Adipose tissue (tissue), 3 donors: ENCODE results near the gene CIDEB. TPM values are rescaled to one million over a fixed set of nuclear protein-coding genes. Genes with fewer than 3 reads are reported as not detected.
"Not testable (repeated sequence)": the region's sequence is repeated elsewhere in the genome, so short reads cannot be mapped to it uniquely, and the experiment has no call there.

Experiments used
- H3K27ac ChIP-seq: one replicate; pipeline ENCODE4 v1.5.1; 2013; ENCODE audit warnings: low read depth, low read length
- WGBS, 3 donors: extraction: QIAGEN DNeasy Blood & Tissue Kit; methylation state at CpG; one replicate each; pipeline ENCODE4 v1.1.7; 2013; 5-methylcytosine and 5-hydroxymethylcytosine counted together
- polyA plus RNA-seq, 3 donors: library from polyadenylated mRNA; stranded (reverse); fragments of 200-250 nt; gene quantifications; one replicate each; pipeline ENCODE4 v1.2.3, GENCODE V29; 2013
- donor health status: healthy with polysubstance abuse.
- donor health status: Bipolar disorder and iron deficiency.
- donor health status: healthy.

The CIDEB gene, protein sequence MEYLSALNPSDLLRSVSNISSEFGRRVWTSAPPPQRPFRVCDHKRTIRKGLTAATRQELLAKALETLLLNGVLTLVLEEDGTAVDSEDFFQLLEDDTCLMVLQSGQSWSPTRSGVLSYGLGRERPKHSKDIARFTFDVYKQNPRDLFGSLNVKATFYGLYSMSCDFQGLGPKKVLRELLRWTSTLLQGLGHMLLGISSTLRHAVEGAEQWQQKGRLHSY
- polyA plus RNA-seq, result 10 to 100 TPM; 10.3 to 18.0 (median 10.6) TPM

DNA sequence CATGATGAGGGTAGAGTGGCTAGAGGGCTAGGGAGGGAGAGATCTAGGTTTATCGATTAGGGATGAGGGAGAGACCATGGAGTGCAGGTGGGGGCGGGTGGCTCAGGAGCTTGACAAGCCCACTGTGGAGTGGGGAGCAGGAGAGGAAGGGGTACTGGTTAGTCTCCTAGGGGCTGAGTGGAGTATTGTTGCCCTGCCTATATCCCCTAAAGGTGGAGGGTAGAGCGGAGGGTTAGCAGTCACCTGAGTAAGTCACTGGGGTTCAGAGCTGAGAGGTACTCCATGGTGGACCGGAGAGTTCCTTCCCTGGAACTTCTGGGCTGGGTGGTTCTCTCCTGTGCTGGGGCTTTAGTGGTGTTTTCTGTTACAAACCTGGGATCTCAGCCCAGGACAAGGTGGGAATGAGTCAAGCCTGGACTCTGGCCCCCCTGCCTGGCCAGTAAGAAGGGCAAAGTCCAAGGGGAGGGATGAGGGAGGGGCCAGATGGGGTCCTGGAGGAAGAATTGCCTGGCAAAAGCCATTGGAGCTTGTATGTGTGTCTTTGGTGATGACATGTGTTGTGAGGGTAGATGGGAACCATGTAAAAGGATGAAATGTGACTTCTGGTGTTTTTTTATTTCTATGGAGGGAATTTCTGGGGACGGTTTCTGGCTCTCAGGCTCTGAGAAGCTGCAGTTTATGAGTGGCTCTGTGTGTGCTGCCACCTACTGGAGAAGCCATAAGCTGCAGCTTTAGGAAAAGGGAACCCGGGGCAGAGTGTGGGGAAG is at the start of gene CIDEB:
Gene CIDEB (minus strand): TSS at position 403 of the 767 bp plus-strand sequence. CDS start 119 bp downstream, at position 284.
- 41 to 60% (median 60%) methylated on average over 6 of the region's 6 CpGs for WGBS, 3 donors
- no peak within 1 kb of the TSS for H3K27ac ChIP-seq

DNA sequence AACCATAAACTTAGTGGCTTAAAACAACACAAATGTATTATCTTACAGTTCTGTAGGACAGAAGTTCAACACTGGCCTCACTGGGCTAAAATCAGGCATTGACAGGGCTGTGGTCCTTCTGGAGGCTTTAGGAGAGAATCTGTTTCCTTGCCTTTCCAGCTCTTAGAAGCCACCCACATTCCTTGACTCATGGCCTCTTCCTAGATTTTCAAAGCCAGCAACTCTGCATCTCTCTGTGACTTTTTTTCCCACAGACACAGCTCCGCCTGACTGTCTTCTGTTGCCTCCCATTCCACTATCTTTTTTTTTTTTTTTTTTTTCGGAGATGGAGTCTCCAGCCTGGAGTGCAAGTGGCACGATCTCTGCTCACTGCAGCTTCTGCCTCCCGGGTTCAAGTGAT is 48.4 kb upstream of the CIDEB start:
- 85 to 92% (median 86%) methylated on average over 4 of the region's 4 CpGs for WGBS, 3 donors
- H3K27ac ChIP-seq, result no peak overlapping the region

DNA sequence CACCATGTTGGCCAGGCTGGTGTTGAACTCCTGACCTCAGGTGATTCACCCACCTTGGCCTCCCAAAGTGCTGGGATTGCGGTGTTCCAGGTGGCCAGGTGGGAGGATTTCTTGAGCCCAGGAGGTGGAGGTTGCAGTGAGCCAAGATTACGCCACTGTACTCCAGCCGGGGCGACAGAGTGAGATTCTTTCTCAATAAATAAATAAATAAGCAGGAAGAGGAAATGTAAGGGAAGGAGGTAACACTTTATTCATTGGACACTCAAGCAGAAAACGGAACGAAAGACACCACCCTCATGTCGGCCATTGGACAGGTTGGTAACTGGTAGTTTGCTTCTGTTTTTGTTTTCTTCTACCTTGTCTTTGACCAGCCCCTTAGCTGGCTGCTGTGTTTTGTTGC is 47.2 kb upstream of the CIDEB start:
- H3K27ac ChIP-seq, result no peak overlapping the region
- 69 to 89% (median 72%) methylated on average over 7 of the region's 7 CpGs for WGBS, 3 donors

DNA sequence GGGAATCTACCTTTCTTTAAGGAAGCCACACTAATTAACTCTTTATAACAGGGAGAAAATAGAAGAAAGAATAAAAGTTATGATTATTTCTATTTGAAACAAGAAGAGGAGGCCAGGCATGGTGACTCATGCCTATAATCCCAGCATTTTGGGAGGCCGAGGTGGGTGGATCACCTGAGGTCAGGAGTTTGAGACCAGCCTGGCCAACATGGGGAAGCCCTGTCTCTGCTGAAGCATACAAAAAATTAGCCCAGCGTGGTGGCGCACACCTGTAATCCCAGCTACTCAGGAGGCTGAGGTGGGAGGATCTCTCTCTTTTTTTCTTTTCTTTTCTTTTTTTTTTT is 46.7 kb upstream of the CIDEB start:
- 86 to 91% (median 89%) methylated on average over 3 of the region's 3 CpGs for WGBS, 3 donors
- H3K27ac ChIP-seq, result not testable (repeated sequence)

DNA sequence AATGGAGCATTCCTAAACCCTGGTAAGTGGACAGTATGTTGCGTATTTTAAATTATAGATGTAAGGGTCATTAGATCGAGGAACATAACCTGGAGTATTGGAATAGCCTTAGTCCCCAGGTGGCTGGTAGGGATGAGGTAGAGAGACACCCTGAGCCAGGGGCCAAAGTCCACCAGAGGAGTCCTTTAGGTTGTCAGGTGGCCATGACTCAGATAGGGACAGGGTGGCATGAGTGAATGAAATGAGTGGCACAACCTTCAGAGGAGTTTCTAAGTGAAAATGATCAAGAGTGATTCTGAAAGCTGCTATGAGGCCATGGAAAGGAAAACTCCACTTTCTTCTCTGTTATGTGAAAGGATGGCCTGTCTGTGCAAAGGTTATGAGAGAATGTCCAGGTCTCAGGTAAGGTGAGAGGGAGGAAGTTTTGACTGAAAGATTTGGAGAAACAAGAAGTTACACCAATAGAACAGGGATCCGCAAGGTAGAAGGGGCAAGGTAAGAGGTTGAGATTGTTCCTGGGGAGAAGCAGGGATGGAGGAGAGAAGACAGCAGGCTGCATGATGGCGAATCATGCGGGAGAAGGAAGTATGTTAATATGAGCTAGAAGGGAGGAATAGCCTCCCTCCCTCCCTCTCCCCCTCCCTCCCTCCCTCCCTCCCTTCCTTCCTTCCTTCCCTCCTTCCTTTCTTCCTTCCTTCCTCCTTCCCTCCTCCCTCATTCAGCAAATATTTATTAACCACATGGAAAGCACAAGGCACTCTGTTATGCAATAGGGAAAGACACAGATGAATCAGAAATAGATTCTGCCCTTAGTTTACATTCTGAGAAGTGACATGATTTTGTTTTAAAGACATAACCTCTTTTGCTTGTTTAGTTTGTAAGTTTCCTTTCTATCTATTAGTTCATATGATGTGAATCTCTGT is 46.0 kb upstream of the CIDEB start:
- WGBS, 3 donors, result 47 to 88% (median 72%) methylated on average over 4 to 5 of the region's 5 CpGs
- H3K27ac ChIP-seq, result no peak overlapping the region

DNA sequence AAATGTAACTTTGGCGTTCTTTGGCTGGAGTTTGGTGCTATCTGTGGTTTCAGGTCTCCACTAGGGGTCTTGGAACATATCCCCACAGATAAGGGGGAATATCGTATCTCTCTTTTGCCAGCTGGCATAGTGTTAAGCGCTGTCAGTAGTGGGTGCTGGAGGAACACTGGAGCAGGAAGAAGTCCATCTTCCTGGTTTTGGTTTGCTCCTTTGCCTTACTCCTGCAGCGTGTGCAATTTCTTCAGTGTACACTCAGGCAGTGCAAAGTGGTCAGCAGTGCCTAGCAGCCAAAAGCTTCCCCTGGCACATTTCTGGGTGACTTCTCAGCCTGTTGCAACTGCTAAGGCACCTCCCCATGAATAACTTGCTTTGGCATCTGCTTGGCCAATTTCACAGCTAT is 43.7 kb upstream of the CIDEB start:
- no peak overlapping the region for H3K27ac ChIP-seq
- whole genome bisulfite sequencing, 3 donors, result 22 to 28% (median 25%) methylated on average over 4 of the region's 4 CpGs

DNA sequence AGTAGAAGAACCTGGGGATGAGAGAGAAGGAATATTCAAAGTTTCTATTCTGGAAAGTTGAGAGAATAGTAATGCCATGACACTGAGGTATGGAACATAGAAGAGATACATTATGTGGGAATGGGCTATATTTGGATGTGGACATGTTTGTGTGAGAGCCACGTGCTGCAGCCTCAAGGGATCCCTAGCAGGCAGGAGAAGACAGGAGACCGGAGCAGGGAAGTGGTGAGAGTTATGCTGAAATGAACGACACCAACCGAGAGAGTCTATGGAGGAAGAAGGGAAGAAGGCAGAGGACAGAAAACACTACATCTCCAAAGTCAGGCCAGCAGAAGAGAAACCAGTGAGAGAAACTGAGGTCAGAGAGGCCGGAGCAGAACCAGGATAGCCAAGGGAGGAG is 42.0 kb upstream of the CIDEB start:
- 73 to 78% (median 76%) methylated on average over 5 of the region's 5 CpGs for WGBS, 3 donors
- no peak overlapping the region for H3K27ac ChIP-seq

DNA sequence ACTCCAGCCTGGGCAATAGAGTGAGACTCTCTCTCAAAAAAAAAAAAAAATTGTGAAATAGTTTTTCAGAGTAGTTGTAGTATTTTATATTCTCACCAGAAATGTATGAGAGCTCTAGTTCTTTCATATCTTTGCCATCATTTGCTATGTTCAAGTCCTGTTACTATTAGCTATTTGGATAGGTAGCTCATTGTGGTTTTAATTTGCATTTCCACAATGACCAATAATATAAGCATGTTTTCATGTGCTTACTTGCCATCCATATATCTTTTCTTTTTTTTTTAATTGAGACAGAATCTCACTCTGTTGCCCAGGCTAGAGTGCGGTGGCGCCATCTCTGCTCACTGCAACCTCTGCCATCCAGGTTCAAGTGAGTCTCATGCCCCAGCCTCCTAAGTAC is 40.4 kb upstream of the CIDEB start:
- no peak overlapping the region for H3K27ac ChIP-seq
- 93 to 98% (median 97%) methylated on average over 2 of the region's 2 CpGs for WGBS, 3 donors

DNA sequence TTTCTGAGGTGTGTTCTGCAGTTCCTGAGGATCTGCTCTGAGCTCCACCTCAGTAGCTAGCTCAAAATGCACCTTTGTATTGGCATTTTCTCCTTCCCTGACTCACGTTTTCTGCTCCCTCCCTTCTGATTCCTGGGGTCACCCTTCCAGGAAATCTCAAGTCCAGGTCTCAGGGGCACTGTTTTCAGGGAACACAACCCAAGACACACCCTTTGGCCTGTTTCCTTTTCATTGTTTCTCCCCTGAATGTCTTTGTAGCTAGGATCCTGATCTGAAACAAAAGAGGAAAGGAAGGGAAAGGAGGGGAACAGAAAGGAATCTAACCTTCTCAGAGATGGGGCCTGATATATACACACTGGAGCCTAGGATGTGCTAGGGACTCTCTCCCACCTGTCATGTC is 39.4 kb upstream of the CIDEB start:
- no peak overlapping the region for H3K27ac ChIP-seq
- WGBS, 3 donors, result 57 to 72% (median 61%) methylated on average over 1 of the region's 1 CpG

DNA sequence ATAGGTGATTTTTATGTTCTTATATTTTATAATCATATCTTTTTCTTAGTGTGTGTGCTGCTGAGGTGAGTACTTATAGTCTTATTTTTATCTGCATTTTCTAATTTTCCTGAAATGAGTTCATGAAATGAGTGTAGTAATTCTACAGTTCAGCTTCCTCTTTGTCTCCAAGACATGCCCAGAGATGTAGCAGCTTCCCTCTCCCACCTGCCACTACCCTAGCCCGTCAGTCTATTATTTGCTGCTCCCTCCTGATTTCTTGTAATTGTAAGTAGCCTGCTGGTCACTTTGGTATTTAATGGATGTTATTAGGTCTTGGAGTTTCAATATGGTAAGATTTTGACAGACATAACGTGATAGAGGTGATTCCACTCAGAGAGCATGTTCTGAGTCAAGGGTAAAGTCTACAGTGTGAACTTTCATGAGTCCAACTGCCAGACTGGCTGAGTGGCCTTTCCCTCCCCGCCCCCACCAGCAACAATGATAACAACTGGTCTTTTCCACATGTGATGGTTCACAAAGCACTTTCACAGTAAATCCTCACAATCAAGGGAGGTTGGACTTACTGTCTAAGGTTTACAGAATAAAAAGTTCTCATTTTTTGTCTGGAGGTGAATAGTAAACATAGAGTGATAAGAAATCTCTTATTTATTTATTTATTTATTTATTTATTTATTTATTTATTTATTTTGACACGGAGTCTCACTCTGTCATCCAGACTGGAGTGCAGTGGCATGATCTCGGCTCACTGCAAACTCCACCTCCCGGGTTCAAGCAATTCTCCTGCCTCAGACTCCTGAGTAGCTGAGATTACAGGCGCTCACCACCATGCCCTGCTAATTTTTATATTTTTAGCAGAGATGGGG is 36.3 kb upstream of the CIDEB start:
- 61 to 86% (median 80%) methylated on average over 7 of the region's 7 CpGs for WGBS, 3 donors

DNA sequence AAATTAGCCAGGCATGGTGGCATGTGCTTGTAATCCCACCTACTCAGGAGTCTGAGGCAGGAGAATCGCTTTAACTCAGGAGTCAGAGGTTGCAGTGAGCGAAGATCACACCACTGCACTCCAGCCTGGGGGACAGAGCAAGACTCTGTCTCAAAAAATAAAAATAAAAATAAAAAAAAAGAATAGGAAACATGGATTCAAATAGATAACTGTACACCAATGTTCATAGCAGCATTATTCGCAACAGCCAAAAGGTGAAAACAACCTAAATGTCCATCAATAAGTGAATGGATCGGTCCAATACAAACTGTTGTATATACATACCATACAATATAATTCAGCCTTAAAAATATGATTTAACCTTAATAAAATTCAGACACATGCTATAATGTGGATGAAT is 35.1 kb upstream of the CIDEB start:
- WGBS, 3 donors, result 96 to 99% (median 98%) methylated on average over 4 of the region's 4 CpGs

More for the DNA sequence above, 36.3 kb upstream of the CIDEB start:
- H3K27ac ChIP-seq, result no peak overlapping the region

DNA sequence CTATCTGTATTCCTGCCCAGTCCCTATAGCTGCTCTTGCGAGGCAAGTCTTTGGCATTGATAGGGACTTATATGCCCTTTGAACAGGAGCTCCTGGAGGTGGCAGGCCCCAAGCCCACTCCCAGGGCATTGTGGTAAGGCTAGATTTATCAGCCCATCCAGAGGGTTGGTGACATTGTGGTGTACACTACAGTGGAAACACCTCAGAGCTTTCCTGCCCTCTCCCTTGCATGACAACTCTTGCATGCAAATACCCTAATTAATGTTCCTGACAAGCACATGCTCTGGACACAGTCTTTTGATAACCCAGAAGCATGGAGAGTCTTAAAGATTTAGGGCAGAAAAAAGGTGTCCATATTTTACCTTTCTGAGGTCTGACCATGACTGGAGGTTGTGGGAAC is 32.8 kb upstream of the CIDEB start:
- no peak overlapping the region for H3K27ac ChIP-seq
- 93 to 100% (median 100%) methylated on average over 1 of the region's 1 CpG for WGBS, 3 donors

More for the DNA sequence above, 35.1 kb upstream of the CIDEB start:
- H3K27ac ChIP-seq, result no peak overlapping the region

DNA sequence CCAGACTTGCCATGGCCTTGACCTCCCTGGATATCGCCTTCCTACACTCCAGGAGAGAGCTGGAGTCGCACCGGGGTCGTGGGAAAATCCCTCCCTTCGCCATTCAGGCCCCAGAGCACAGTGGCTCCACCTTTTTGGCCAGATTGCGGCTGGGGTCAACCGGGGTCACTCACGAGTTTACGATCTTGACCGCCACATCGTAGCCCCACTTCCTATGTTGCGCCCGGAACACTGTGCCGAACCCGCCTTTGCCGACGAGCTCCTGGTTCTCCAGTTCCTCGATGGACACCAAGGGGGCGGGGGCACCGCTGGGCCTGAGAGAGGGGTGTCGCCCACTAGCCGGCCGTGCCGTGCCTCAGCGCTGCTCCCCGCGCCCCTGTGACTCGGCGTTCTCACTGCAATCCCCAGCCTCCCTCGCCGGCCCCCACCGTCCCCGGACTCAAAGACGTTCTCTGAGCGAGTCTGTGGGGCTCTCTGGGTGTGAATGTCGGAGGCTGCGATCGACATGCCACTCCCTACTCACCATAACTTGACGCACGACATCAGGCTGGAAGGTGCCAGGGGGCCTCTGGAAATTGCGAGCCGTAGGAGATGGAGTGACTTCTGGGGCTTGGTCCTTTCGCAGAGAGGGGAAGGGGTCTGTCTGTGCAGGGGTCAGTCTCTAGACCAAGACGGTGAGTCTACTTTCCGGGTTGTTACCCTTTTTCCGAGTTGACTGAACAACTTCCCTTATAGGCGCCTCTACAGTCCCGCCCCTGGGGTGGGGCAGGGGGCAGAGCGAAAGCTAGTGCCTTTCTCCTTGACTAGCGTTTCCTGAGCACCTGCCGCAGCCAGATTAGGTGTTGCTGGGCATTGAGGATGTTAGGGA is 31.7 kb upstream of the CIDEB start, which contains the start of gene RIPK3:
Gene RIPK3 (minus strand): TSS at position 708 of the 868 bp plus-strand sequence. CDS start 165 bp downstream, at position 543.
- 5 to 10% (median 7%) methylated on average over 48 to 51 of the region's 51 CpGs for WGBS, 3 donors
- H3K27ac ChIP-seq, result peak within 1 kb of the TSS; percentile 6

DNA sequence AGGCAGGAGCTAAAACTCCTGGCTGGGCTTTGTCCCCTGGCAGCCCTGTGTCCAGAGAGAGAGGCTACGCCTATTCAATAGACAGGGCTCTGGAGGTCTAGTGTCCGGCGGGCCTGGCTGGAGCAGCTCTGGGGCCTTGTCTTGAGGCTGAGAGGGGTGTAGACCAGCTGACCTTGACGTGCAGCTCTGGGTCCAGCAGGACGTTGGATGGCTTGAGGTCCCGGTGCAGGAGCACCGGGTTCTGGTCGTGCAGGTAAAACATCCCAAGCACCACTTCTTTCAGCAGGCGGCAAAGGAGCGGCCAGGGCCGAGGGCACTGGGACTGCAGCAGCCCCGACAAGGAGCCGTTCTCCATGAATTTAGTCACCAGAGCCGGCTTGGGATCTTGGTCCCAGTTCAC is 31.1 kb upstream of the CIDEB start:
- no peak overlapping the region for H3K27ac ChIP-seq
- 65 to 81% (median 76%) methylated on average over 14 of the region's 14 CpGs for WGBS, 3 donors

DNA sequence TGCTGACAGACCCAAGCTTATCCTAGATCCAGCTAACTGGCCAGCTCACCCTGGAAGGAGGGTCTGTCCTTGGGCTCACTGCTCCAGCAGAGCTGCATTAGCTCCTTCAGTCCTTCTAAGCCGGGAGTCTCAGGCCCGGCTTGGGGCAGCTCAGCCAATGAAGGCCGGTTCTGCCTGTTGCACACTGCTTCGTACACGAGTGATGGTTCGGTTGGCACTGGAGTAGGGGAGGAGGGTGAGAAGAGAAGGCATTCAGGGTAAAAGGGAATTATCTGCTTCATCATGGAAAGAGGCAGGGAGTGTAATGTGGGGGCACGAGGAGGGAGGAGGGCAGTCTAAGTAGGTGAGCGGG is 30.0 kb upstream of the CIDEB start:
- 92 to 96% (median 95%) methylated on average over 8 of the region's 8 CpGs for WGBS, 3 donors
- no peak overlapping the region for H3K27ac ChIP-seq

DNA sequence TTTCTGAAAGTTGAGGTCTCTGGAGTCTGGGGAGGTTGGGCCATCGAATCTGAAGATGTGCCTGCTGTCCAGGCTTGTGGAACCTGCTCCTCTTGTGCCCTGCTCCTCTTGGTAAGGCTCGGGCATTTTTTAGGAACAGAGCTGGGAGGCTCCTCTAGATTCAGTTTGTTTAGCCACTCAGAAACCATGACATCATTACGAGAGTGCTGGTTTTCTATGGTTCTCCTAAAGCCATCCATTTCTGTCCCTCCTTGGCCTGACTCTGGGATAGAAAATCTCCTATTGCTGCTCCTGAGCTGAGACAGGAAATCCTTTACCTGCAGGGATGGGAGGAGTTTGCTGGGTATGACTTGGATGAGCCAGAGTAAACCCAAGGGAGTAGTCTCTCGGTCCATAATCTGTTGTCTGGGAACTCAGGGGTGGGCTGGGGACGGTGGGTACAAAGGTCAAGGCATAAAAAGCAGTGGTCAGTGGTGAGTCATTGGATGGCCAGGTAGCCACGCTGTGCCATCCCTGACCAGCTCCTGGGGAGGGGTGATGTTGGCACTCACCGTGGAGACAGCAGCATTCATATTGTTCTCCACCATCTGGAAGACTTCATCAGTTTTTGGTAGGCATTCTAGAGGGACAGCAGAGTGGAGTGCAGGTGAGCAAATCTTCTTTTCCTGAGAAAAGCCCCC is 29.5 kb upstream of the CIDEB start:
- 86 to 93% (median 87%) methylated on average over 7 of the region's 7 CpGs for WGBS, 3 donors
- H3K27ac ChIP-seq, result no peak overlapping the region
